Adrenal gland (tissue), 12 donors: ENCODE results near the gene CNTN1. TPM values are rescaled to one million over a fixed set of nuclear protein-coding genes. Genes with fewer than 3 reads are reported as not detected.

Experiments
- DNase-seq, 7 donors: peaks; one replicate each; pipeline ENCODE4 v3.0.0-alpha.2; 2019 to 2020
- H3K27ac ChIP-seq, 5 donors: fragments of 200-600 bp; sonication (generic) in 4 of 5; 1 replicate in 3 of 5; 2 replicates in 2 of 5; pipeline versions ENCODE4 v1.5.1 to v1.8.0; 2016 to 2020; ENCODE audit warnings: mild to moderate bottlenecking in 1 of 5
- H3K27me3 ChIP-seq: fragments of 200-600 bp; 2 replicates; pipeline ENCODE4 v1.8.0; 2021
- H3K36me3 ChIP-seq, 2 donors: fragments of 200-600 bp; replicated peaks in 1 of 2; 1 replicate in 1 of 2; 2 replicates in 1 of 2; pipeline versions ENCODE4 v1.5.1 to v1.8.0; 2018 to 2022
- H3K4me1 ChIP-seq, 2 donors: fragments of 200-600 bp; replicated peaks in 1 of 2; 1 replicate in 1 of 2; 2 replicates in 1 of 2; pipeline versions ENCODE4 v1.5.1 to v1.8.0; 2018 to 2021
- H3K4me3 ChIP-seq, 4 donors: fragments of 200-600 bp; sonication (generic) in 3 of 4; one replicate each; pipeline ENCODE4 v1.5.1; 2016 to 2018
- H3K9me3 ChIP-seq, 3 donors: fragments of 200-600 bp; sonication (generic) in 1 of 3; replicated peaks in 1 of 3; 1 replicate in 2 of 3; 2 replicates in 1 of 3; pipeline versions ENCODE4 v1.5.1 to v1.8.0; 2016 to 2021
- CTCF ChIP-seq, 6 experiments: fragments of 450-650 bp in 4 of 6; fragments of 200-600 bp in 2 of 6; sonication (generic) in 1 of 6; IDR thresholded peaks; 1 replicate in 5 of 6; 2 replicates in 1 of 6; pipeline versions ENCODE4 v1.5.1 to v1.8.0; 2016 to 2021; ENCODE audit warnings: antibody characterized with exemption in 6 of 6, mild to moderate bottlenecking in 2 of 6, moderate library complexity in 1 of 6
- POLR2A ChIP-seq, 2 donors: fragments of 450-650 bp; IDR thresholded peaks; one replicate each; pipeline ENCODE4 v1.6.1; 2017; ENCODE audit warnings: antibody characterized with exemption in 2 of 2, mild to moderate bottlenecking in 2 of 2, moderate library complexity in 1 of 2
- WGBS, 4 donors: extraction: QIAGEN DNeasy Blood & Tissue Kit in 2 of 4; methylation state at CpG; one replicate each; pipeline versions ENCODE4 v1.1.5 to v1.1.7; 2013 to 2017; 5-methylcytosine and 5-hydroxymethylcytosine counted together
- intact Hi-C, 2 donors: fragments of 100-400 bp; cut with DNase I; formaldehyde crosslinking; loops; one replicate each; pipeline versions ENCODE4 v1.14.1 to v1.15.0; 2022 to 2023
- polyA plus RNA-seq, 3 donors: library from polyadenylated mRNA; stranded (reverse); fragments of 200-250 nt in 2 of 3; fragments of 350-450 nt in 1 of 3; fragmentation: Illumina TruSeq in 1 of 3; extraction: RNeasy Lipid Tissue Mini Kit (QIAGEN cat#74804) in 1 of 3; gene quantifications; one replicate each; pipeline ENCODE4 v1.2.3, GENCODE V29; 2013 to 2014
- total RNA-seq, 9 donors: library from RNA; depleted of rRNA in 4 of 9; stranded (reverse); fragments of >200 nt in 4 of 9; fragments of 120-200 nt in 1 of 9; fragmentation: NEBNext Ultra II Directional in 1 of 9; extraction: Animal tissue kit (Norgen Biotek cat#: 25700) in 1 of 9; gene quantifications; one replicate each; pipeline versions ENCODE4 v1.1.0 to v1.2.4, GENCODE V29; 2013 to 2023
- donor health status: healthy with polysubstance abuse.
- donor health status: Bipolar disorder and iron deficiency.
- donor health status: DM: yes; HTN: yes; CAD: no.
- donor health status: DM: no; HTN: no; CAD: no.
- donor health status: DM: no; HTN: no; CAD: no.
- donor health status: DM: yes; HTN: yes; CAD: no.

CNTN1 gene
- total and polyA plus RNA-seq, 12 donors: 3.8 to 76.8 (median 20.7) TPM

- H3K36me3 ChIP-seq: no peaks in the 10 kb centered on the region
- intact Hi-C loops: no loop called here
- DNase-seq: no peak
- WGBS, 4 donors: 52 to 78% (median 63%) methylated on average over 1 of the region's 1 CpG
- no peak overlapping the region for H3K27ac ChIP-seq
- no peak for TF ChIP-seq CTCF (IDR thresholded peaks at IDR 0.05)
- no peak for TF ChIP-seq POLR2A (IDR thresholded peaks at IDR 0.05)
- no peaks in the 10 kb centered on the region for H3K27me3 ChIP-seq
- H3K4me3 ChIP-seq: no peak overlapping the region
- no peaks in the 10 kb centered on the region for H3K9me3 ChIP-seq
- no peaks in the 10 kb centered on the region for H3K4me1 ChIP-seq
Observed at GRCh38 chr12:40663781-40664180, 28.5 kb upstream of the CNTN1 start.

DNA sequence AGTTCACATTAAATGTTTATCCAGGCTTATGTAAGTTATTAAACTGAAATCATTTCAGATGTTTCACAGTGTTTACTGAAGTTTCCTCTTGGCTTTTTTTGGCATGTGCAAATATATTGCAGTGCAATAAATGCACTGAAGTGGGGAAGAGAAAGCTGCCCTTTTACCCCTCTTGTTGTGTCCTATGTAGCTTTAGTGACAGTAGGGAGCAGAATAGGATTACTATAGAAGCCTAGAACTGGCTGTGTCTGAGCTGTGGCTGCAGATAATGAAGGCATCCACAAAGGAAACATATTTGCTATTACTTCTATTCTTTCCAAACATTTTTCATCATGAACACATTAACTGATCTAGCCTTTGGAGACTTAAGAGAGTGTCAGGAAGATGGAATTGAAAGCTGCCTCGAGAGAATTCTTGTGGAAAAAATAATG lies 24.1 kb upstream of the CNTN1 start:
- H3K9me3 ChIP-seq: no peaks in the 10 kb centered on the region
- WGBS, 4 donors: 17 to 37% (median 28%) methylated on average over 1 of the region's 1 CpG
- intact Hi-C loops: no loop called here
- no peaks in the 10 kb centered on the region for H3K36me3 ChIP-seq
- H3K27ac ChIP-seq: no peak overlapping the region
- H3K27me3 ChIP-seq: no peaks in the 10 kb centered on the region
- H3K4me1 ChIP-seq: no peaks in the 10 kb centered on the region
- no peak overlapping the region for H3K4me3 ChIP-seq
- no peak for TF ChIP-seq CTCF (IDR thresholded peaks at IDR 0.05)
- TF ChIP-seq POLR2A (IDR thresholded peaks at IDR 0.05): no peak
- DNase-seq: no peak

DNA sequence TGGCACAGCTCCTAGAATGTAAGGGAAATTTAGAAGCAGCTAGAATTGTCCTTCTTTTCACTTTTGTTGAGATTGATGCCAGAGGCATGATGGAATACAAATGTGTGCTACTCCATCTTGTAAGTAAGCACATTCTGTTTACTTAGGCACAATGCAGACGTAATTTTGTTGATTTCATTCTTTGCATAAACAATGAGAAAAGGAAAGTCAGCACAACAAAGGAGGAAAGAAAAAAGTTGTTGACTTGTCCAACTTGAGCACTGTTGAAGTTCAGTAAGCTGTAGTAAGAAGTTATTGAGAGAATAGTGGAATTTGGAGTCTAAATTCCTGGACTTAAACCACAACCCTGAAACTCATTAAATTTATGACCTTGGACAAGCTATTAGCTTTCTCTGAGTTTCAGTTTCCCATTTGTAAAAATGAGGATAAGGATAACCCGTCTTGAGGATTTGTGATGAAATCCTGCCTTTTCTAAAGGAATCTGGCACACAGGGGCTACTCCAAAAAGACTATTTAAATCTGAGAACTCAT lies 19.4 kb upstream of the CNTN1 start:
- DNase-seq: no peak
- no peak for TF ChIP-seq CTCF (IDR thresholded peaks at IDR 0.05)
- no peak for TF ChIP-seq POLR2A (IDR thresholded peaks at IDR 0.05)
- H3K4me3 ChIP-seq: no peak overlapping the region

GRCh38 chr12:40681148-40681547 lies 11.1 kb upstream of the CNTN1 start:
- 69 to 72% (median 70%) methylated on average over 2 of the region's 2 CpGs for WGBS, 4 donors

More for the DNA sequence above, 19.4 kb upstream of the CNTN1 start:
- Histone ChIP-seq H3K36me3 (no peaks in the 10 kb centered on the region), H3K27ac (no peak overlapping the region), H3K27me3 (no peaks in the 10 kb centered on the region), H3K4me1 (no peaks in the 10 kb centered on the region), H3K9me3 (no peaks in the 10 kb centered on the region)
- 19 to 24% (median 21%) methylated on average over 2 of the region's 2 CpGs for WGBS, 4 donors
- intact Hi-C loops: no loop called here

More at GRCh38 chr12:40681148-40681547, 11.1 kb upstream of the CNTN1 start:
- Histone ChIP-seq H3K4me1 (no peaks in the 10 kb centered on the region), H3K27me3 (no peaks in the 10 kb centered on the region), H3K27ac (no peak overlapping the region), H3K4me3 (no peak overlapping the region), H3K36me3 (no peaks in the 10 kb centered on the region), H3K9me3 (no peaks in the 10 kb centered on the region)
- no peak for TF ChIP-seq CTCF (IDR thresholded peaks at IDR 0.05)
- no peak for TF ChIP-seq POLR2A (IDR thresholded peaks at IDR 0.05)
- intact Hi-C loops: no loop called here
- DNase-seq: no peak
